Measurements from ENCODE around the gene ZNF618. TPM values are rescaled to one million over a fixed set of nuclear protein-coding genes. Genes with fewer than 3 reads are reported as not detected.

Gene ZNF618
- total and polyA plus RNA-seq, 5 experiments from 2014 or later = 0.47 to 1.1 (median 0.69) TPM

DNA sequence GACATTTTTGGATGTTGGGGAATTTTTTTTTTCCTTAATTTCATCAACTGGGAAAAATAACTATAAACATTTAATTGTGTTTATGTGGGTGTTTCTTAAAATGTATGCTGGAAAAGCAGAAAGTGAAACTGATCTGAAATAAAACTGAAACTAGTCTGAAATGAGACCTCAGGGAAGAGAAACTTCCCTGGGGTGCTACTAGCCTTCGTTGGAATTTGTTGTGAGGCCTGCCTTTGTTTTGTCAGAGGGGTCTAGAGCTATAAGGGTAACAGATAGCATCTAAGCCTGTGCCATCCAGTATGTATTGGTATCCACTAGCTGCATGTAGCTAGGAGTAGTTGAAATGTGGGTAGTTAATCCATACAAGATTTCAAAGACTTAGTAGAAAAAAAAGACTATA, 10.4 kb downstream of the ZNF618 start:
- ATAC-seq (no peak), DNase-seq (no peak)
- Mint-ChIP-seq H3K4me1 (peaks cover 7 to 25% (median 20%) of the 10 kb centered on the region in 4 donors), H3K27me3 (peaks cover 0 to 7% (median 3%) of the 10 kb centered on the region in 5 donors), H3K9me3 (peaks cover 0 to 8% (median 0%) of the 10 kb centered on the region in 9 donors), H3K4me3 (peak overlapping the region; percentile 69 to 85 (median 78)), H3K36me3 (peaks cover 0 to 2% (median 0%) of the 10 kb centered on the region in 3 donors), H3K27ac (peak overlapping the region in 7 of 10 donors; percentile 5 to 87 (median 59))
- POLR2A ChIA-PET = no interaction called here

DNA sequence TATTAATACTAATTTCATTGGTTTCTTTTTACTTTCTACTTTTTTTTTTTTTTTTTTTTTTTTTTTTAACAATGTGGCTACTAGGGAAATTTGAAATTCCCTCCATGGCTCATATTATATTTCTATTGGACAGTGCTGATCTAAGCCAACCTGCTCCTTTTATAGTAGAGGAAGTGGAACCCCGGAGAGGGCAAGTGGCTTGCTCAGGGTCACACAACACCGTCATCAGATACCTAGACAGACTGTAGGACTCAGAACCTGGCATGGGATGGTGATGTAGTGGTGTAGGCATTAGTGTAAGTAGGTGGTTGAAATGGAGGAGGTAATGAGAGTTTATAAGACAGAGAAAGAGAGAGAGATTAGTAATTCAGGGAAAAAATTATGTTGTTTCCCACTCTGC, 10.8 kb downstream of the ZNF618 start:
- POLR2A ChIA-PET = no interaction called here
- H3K36me3 Mint-ChIP-seq = peaks cover 0 to 2% (median 0%) of the 10 kb centered on the region in 3 donors
- peak overlapping the region in 2 of 10 donors; percentile 22 to 72 for H3K4me3 Mint-ChIP-seq
- peaks cover 0 to 2% (median 0%) of the 10 kb centered on the region in 5 donors for H3K27me3 Mint-ChIP-seq
- peak overlapping the region in 1 of 10 donors; percentile 1 for H3K27ac Mint-ChIP-seq
- ATAC-seq = no peak
- H3K4me1 Mint-ChIP-seq = peaks cover 5 to 25% (median 20%) of the 10 kb centered on the region in 4 donors
- peaks cover 0 to 10% (median 0%) of the 10 kb centered on the region in 9 donors for H3K9me3 Mint-ChIP-seq
- DNase-seq = no peak

DNA sequence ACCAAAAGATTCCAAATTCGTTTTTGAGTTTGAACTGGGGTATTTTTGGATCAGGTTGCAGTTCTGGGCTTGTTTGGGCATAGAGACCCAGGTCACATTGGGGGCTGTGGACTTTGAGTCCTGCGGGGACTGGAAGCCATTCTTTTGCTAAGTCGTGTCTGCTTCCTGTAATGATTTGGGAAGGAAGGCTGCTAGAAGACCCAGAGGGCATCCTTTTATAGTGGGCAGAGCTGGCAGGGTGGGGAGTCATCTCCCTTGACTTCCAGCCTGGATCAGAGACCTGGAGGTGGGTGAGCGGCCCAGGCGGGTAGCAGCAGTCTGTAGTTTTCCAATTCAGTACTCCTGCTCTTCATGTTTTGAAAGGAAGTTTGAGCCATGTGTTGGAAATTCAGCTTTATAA, 11.3 kb downstream of the ZNF618 start:
- no peak overlapping the region for H3K27ac Mint-ChIP-seq
- peaks cover 0 to 10% (median 2%) of the 10 kb centered on the region in 9 donors for H3K9me3 Mint-ChIP-seq
- peak overlapping the region in 1 of 10 donors; percentile 34 for H3K4me3 Mint-ChIP-seq

DNA sequence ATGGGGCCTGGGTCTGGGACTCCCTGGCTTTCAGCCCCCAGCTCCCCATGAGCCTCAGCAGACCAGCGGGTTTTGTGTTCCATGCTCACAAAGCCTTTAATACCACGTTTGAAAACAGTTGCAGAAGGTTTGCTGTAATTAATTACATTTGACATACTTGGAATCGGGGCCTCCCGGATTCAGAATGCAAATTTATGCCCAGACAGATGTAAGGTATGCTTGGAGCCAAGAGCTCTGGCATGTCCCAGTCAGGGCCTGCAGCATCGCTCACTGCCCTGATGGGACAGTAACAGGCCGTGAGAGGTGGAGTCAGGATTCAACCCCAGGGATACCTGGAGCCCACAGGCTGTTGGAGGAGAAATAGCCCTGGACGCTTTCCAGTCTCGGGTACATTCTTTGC, 12.2 kb downstream of the ZNF618 start:
- Mint-ChIP-seq H3K27ac (no peak overlapping the region), H3K36me3 (peaks cover 0 to 2% (median 0%) of the 10 kb centered on the region in 3 donors), H3K4me1 (peaks cover 5 to 25% (median 20%) of the 10 kb centered on the region in 4 donors), H3K4me3 (no peak overlapping the region), H3K27me3 (no peaks in the 10 kb centered on the region), H3K9me3 (peaks cover 0 to 10% (median 2%) of the 10 kb centered on the region in 9 donors)
- ATAC-seq = no peak
- POLR2A ChIA-PET = no interaction called here
- no peak for DNase-seq

More for the DNA sequence above, 11.3 kb downstream of the ZNF618 start:
- POLR2A ChIA-PET = no interaction called here
- Mint-ChIP-seq H3K36me3 (peaks cover 0 to 2% (median 0%) of the 10 kb centered on the region in 3 donors), H3K27me3 (no peaks in the 10 kb centered on the region), H3K4me1 (peaks cover 5 to 25% (median 20%) of the 10 kb centered on the region in 4 donors)
- no peak for DNase-seq
- ATAC-seq = no peak

DNA sequence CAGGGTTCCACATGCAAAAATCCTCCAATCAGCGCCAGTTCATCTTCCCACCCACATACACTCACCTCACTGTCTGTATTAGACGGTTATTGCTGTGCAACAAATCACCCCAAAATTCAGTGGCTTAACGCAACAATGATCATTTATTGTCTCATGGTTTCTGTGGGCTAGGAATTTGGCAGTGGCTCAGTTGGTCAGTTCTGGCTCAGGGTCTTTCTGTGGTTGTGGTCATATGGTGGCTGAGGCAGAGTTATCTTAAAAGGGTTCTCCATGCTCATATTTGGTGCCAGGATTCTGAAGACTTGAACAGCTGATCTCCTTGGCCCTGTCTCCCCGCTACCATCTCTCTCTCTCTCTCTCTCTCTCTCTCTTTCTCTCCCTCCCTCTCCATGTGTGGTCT, 12.9 kb downstream of the ZNF618 start:
- H3K36me3 Mint-ChIP-seq = peaks cover 0 to 2% (median 0%) of the 10 kb centered on the region in 3 donors
- POLR2A ChIA-PET = no interaction called here
- DNase-seq (no peak), ATAC-seq (no peak)
- peak overlapping the region in 1 of 10 donors; percentile 2 for H3K4me3 Mint-ChIP-seq
- no peaks in the 10 kb centered on the region for H3K27me3 Mint-ChIP-seq
- no peak overlapping the region for H3K27ac Mint-ChIP-seq
- peaks cover 0 to 10% (median 2%) of the 10 kb centered on the region in 9 donors for H3K9me3 Mint-ChIP-seq
- peaks cover 5 to 25% (median 20%) of the 10 kb centered on the region in 4 donors for H3K4me1 Mint-ChIP-seq

DNA sequence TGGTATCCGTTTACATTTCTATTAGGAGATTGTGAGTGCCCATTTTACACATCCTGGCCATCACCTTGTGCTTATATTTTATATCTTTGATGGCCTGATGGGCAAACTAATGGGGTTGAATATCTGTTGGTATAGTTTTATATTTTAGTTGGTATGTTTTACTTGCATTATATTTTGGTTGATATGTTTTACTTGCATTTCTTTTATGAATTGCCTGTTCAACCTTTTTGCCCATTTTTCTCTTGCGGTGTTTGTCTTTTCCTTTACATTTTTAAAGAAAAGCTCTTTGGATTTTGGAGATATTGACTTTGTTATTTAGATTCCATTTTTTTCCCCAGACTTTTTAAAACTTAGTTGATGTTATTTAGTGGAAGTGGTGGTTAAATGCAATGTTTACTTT, 14.6 kb downstream of the ZNF618 start:
- Mint-ChIP-seq H3K4me3 (no peak overlapping the region), H3K9me3 (peaks cover 0 to 10% (median 2%) of the 10 kb centered on the region in 9 donors), H3K27me3 (no peaks in the 10 kb centered on the region), H3K27ac (no peak overlapping the region), H3K4me1 (peaks cover 2 to 18% (median 15%) of the 10 kb centered on the region in 4 donors), H3K36me3 (peaks cover 0 to 2% (median 0%) of the 10 kb centered on the region in 3 donors)
- ATAC-seq (no peak), DNase-seq (no peak)
- POLR2A ChIA-PET = no interaction called here

DNA sequence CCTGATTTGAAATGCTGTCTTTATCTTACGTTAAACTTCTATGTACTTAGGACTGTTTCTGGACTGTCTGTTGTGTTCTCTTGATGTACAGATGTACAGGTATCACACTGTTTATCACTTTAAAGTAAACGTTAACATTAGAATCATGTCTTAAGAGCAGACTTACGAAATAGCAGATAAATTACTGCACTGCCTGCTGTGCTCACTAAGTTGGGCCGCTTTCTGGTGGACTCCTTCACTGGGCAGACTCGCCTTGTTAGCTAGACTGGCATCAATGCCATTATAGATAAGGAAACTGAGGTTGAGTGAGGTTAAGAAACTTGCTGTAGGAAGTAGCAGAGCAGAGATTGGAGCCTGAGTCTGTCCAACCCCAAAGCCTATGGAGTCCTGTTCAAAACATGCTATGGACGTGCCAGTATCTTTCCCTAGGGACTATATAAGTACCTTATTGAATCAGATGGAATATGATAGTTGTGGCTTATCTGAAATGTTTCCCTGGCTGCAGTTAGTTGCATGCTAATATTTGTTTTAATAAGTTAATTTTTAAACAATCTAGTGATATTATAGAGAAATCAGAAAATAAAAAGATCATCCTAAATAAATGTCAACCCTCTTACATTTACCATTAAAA, 16.9 kb downstream of the ZNF618 start:
- Mint-ChIP-seq H3K27me3 (peaks cover 0 to 4% (median 0%) of the 10 kb centered on the region in 5 donors), H3K4me1 (peaks cover 0 to 5% (median 0%) of the 10 kb centered on the region in 4 donors), H3K36me3 (peaks cover 0 to 10% (median 2%) of the 10 kb centered on the region in 3 donors), H3K27ac (no peak overlapping the region), H3K4me3 (no peak overlapping the region), H3K9me3 (peaks cover 0 to 10% (median 2%) of the 10 kb centered on the region in 9 donors)
- ATAC-seq (no peak), DNase-seq (no peak)
- POLR2A ChIA-PET = no interaction called here

DNA sequence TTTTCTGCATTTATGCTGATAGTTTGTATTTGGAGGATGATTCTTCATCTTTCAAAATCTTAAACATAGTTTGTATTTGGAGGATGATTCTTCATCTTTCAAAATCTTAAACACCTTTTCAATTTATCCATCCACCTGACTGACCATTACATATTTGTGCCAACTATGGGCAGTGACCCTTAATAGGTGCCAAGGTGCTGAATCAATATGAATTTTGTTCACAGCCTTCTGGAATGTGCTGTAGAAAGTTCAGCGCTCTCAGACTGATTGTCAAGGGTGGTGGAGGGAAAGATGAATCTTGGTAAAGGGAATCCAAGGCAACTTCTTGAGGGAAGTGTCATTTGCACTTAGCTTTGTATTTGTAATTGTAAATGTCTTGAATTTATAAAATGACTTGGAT, 18.1 kb downstream of the ZNF618 start:
- POLR2A ChIA-PET = no interaction called here
- peaks cover 0 to 5% (median 0%) of the 10 kb centered on the region in 4 donors for H3K4me1 Mint-ChIP-seq
- DNase-seq = no peak
- H3K27ac Mint-ChIP-seq = no peak overlapping the region
- no peak for ATAC-seq
- peaks cover 0 to 10% (median 2%) of the 10 kb centered on the region in 3 donors for H3K36me3 Mint-ChIP-seq
- H3K4me3 Mint-ChIP-seq = no peak overlapping the region
- H3K9me3 Mint-ChIP-seq = peaks cover 0 to 10% (median 2%) of the 10 kb centered on the region in 9 donors
- peaks cover 0 to 9% (median 0%) of the 10 kb centered on the region in 5 donors for H3K27me3 Mint-ChIP-seq

DNA sequence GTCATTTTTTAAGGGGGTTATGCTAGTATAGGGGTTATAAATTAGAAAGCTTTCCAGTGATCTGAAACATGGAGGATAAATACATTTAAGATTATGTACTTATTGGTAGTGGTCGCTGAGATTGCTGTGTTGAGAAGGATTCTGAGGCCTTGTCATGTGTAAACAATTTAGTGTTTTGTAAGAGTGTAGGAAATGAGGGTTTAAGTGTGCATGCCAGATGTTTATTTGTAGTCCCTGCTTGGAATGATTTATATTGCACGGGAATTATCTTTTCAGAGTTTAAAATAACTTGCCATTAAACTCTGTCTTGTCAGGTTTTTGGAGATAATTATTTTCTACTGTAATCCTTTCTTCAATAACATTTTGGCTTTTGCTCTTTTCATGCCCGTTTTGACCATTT, 19.4 kb downstream of the ZNF618 start:
- H3K36me3 Mint-ChIP-seq = peaks cover 0 to 10% (median 2%) of the 10 kb centered on the region in 3 donors

DNA sequence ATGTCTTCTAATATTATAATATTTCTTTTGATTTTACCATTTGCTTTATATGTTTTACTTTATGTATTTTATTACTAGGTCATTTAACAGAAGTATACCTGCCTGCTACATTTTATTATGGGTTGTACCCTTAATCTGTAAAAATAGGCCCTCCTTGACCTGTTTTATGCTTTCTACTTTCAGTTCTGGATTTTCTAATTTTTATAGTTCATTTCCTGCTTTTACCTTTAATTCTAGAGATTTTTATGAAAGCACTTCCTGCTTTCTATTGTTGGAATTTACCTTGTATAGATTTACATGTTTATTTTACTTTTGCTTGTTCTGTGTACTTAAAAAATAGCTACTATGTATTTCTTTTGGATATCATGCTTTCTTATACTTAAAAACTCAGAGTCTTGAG, 20.6 kb downstream of the ZNF618 start:
- ATAC-seq = no peak
- POLR2A ChIA-PET = no interaction called here
- Mint-ChIP-seq H3K9me3 (peaks cover 0 to 6% (median 0%) of the 10 kb centered on the region in 9 donors), H3K36me3 (peaks cover 0 to 10% (median 0%) of the 10 kb centered on the region in 3 donors), H3K4me1 (peaks cover 0 to 5% (median 0%) of the 10 kb centered on the region in 4 donors), H3K27me3 (peaks cover 0 to 9% (median 0%) of the 10 kb centered on the region in 5 donors), H3K27ac (no peak overlapping the region), H3K4me3 (no peak overlapping the region)
- DNase-seq = no peak

More for the DNA sequence above, 19.4 kb downstream of the ZNF618 start:
- H3K4me3 Mint-ChIP-seq = no peak overlapping the region
- H3K4me1 Mint-ChIP-seq = peaks cover 0 to 5% (median 0%) of the 10 kb centered on the region in 4 donors
- POLR2A ChIA-PET = no interaction called here
- H3K27me3 Mint-ChIP-seq = peaks cover 0 to 9% (median 0%) of the 10 kb centered on the region in 5 donors
- ATAC-seq = no peak
- no peak overlapping the region for H3K27ac Mint-ChIP-seq
- H3K9me3 Mint-ChIP-seq = peaks cover 0 to 10% (median 2%) of the 10 kb centered on the region in 9 donors
- no peak for DNase-seq

DNA sequence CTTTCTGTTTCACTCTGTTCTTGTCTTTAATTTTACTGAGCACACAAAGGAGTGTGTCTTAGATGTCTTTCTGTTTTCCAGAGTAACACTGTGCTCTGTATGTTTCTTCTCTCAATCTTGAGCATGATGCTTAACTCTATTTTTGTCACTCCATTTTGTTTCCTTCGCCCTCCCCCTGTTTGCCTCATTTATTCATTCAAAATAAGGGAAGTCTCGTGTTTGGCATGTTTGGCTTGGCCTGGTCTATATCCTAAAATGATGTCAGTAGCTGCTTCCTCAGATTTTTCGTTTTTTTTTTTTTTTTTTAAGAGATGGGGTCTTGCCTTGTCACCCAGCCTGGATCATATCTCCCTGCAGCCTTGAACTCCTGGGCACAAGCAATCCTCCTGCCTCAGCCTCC, 22.0 kb downstream of the ZNF618 start:
- Mint-ChIP-seq H3K4me1 (peaks cover 0 to 5% (median 0%) of the 10 kb centered on the region in 4 donors), H3K27ac (no peak overlapping the region), H3K27me3 (peaks cover 0 to 9% (median 0%) of the 10 kb centered on the region in 5 donors), H3K4me3 (no peak overlapping the region), H3K36me3 (peaks cover 0 to 10% (median 0%) of the 10 kb centered on the region in 3 donors), H3K9me3 (peaks cover 0 to 13% (median 0%) of the 10 kb centered on the region in 9 donors)
- ATAC-seq (no peak), DNase-seq (no peak)
- POLR2A ChIA-PET = no interaction called here

DNA sequence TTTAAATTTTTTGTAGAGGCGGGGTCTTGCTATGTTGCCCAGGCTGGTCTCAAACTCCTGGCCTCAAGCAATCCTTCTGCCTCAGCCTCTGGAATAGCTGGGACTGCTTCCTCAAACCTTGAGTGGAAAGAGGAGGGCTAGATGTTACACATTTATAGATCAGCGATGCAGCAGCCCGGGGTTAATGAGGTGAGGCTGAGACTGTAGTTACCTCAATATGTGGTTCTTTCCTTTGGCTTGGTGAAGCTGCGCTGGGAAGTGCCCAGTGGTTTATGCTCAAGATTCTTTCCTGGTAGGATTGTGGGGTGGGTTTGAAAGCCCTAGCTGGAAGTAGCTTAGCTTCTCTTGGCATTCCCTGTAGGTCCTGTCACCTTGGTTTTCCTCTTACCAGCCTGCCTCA, 22.5 kb downstream of the ZNF618 start:
- POLR2A ChIA-PET = no interaction called here
- no peak for DNase-seq
- Mint-ChIP-seq H3K4me1 (peaks cover 0 to 5% (median 0%) of the 10 kb centered on the region in 4 donors), H3K9me3 (peaks cover 0 to 13% (median 3%) of the 10 kb centered on the region in 9 donors), H3K36me3 (peaks cover 0 to 13% (median 2%) of the 10 kb centered on the region in 3 donors), H3K27ac (no peak overlapping the region), H3K27me3 (peaks cover 0 to 9% (median 0%) of the 10 kb centered on the region in 5 donors), H3K4me3 (no peak overlapping the region)
- ATAC-seq = no peak

DNA sequence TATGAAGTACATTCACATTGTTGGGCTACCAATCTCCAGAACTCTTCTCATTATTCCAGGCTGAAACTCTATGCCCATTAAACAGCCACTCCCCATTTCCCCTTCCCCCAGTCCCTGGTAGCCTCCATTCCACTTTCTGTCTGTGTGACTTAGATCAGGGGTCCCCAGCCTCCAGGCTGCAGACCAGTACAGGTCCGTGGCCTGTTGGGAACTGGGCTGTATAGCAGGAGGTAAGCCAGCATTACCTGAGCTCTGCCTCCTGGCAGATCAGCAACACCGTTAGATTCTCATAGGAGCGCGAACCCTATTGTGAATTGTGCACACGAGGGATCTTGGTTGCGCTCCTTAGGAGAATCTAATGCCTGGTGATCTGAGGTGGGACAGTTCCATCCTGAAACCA, 23.1 kb downstream of the ZNF618 start:
- Mint-ChIP-seq H3K36me3 (peaks cover 0 to 19% (median 6%) of the 10 kb centered on the region in 3 donors), H3K27ac (no peak overlapping the region), H3K4me1 (peaks cover 0 to 5% (median 0%) of the 10 kb centered on the region in 4 donors), H3K9me3 (peaks cover 0 to 19% (median 8%) of the 10 kb centered on the region in 9 donors), H3K27me3 (peaks cover 0 to 9% (median 0%) of the 10 kb centered on the region in 5 donors), H3K4me3 (no peak overlapping the region)
- POLR2A ChIA-PET = no interaction called here
- ATAC-seq (no peak), DNase-seq (no peak)

Measured in naive thymus-derived CD8-positive, alpha-beta T cell (primary cell).